ENCODE data around the gene PSME2. TPM values are rescaled to one million over a fixed set of nuclear protein-coding genes. Genes with fewer than 3 reads are reported as not detected.
A peak's percentile ranks its signal among the peaks of the same experiment; 100 is the strongest.

Gene PSME2
- total and polyA plus RNA-seq, 2 of the 13 experiments (the other 11 are each of a cell fraction or from before 2014, with no cell fraction given): 332 to 716 TPM

GRCh38 chr14:24138396-24139271 is 7.8 kb downstream of the PSME2 start (continued):
- TF ChIP-seq, protein P1, sequence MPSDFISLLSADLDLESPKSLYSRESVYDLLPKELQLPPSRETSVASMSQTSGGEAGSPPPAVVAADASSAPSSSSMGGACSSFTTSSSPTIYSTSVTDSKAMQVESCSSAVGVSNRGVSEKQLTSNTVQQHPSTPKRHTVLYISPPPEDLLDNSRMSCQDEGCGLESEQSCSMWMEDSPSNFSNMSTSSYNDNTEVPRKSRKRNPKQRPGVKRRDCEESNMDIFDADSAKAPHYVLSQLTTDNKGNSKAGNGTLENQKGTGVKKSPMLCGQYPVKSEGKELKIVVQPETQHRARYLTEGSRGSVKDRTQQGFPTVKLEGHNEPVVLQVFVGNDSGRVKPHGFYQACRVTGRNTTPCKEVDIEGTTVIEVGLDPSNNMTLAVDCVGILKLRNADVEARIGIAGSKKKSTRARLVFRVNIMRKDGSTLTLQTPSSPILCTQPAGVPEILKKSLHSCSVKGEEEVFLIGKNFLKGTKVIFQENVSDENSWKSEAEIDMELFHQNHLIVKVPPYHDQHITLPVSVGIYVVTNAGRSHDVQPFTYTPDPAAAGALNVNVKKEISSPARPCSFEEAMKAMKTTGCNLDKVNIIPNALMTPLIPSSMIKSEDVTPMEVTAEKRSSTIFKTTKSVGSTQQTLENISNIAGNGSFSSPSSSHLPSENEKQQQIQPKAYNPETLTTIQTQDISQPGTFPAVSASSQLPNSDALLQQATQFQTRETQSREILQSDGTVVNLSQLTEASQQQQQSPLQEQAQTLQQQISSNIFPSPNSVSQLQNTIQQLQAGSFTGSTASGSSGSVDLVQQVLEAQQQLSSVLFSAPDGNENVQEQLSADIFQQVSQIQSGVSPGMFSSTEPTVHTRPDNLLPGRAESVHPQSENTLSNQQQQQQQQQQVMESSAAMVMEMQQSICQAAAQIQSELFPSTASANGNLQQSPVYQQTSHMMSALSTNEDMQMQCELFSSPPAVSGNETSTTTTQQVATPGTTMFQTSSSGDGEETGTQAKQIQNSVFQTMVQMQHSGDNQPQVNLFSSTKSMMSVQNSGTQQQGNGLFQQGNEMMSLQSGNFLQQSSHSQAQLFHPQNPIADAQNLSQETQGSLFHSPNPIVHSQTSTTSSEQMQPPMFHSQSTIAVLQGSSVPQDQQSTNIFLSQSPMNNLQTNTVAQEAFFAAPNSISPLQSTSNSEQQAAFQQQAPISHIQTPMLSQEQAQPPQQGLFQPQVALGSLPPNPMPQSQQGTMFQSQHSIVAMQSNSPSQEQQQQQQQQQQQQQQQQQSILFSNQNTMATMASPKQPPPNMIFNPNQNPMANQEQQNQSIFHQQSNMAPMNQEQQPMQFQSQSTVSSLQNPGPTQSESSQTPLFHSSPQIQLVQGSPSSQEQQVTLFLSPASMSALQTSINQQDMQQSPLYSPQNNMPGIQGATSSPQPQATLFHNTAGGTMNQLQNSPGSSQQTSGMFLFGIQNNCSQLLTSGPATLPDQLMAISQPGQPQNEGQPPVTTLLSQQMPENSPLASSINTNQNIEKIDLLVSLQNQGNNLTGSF (CRISPR knock-in tag; IDR thresholded peaks at IDR 0.05): no peak; the same call in 1 of the 2 replicates
- TF ChIP-seq ZNF468 (CRISPR knock-in tag; IDR thresholded peaks at IDR 0.05) (no peak), ARID2 (CRISPR knock-in tag; IDR thresholded peaks at IDR 0.05; ENCODE audit: borderline replicate concordance) (no peak), EZH2 (conservative IDR thresholded peaks at IDR 0.05; ENCODE audit: low read depth, low read length) (no peak), MTF1 (CRISPR knock-in tag; IDR thresholded peaks at IDR 0.05) (no peak), SRSF4 (IDR thresholded peaks at IDR 0.05; ENCODE audit: low read depth, low read length, poor library complexity, severe bottlenecking) (no peak), FOXM1 (CRISPR knock-in tag; IDR thresholded peaks at IDR 0.05) (no peak), NR2C2 (CRISPR knock-in tag; IDR thresholded peaks at IDR 0.05; ENCODE audit: borderline replicate concordance) (peak; percentile 53; the same call in 1 of the 2 replicates), CREBL2 (CRISPR knock-in tag; IDR thresholded peaks at IDR 0.05; ENCODE audit: borderline replicate concordance) (no peak), U2AF2 (IDR thresholded peaks at IDR 0.05; ENCODE audit: low read depth, low read length) (no peak), TFAP4 (IDR thresholded peaks at IDR 0.05; ENCODE audit: borderline replicate concordance, low read depth) (no peak), FOXO4 (CRISPR knock-in tag; conservative IDR thresholded peaks at IDR 0.05) (no peak), POLR2AphosphoS5 (IDR thresholded peaks at IDR 0.05; ENCODE audit: low read depth, low read length) (peak; percentile 19), CEBPZ (IDR thresholded peaks at IDR 0.05; ENCODE audit: low read length) (no peak), ZNF251 (CRISPR knock-in tag; IDR thresholded peaks at IDR 0.05) (no peak), PRPF4 (IDR thresholded peaks at IDR 0.05; ENCODE audit: low read depth, low read length, poor library complexity, severe bottlenecking) (no peak)
